ENCODE measurements around the gene CERCAM.

Gene CERCAM

DNA sequence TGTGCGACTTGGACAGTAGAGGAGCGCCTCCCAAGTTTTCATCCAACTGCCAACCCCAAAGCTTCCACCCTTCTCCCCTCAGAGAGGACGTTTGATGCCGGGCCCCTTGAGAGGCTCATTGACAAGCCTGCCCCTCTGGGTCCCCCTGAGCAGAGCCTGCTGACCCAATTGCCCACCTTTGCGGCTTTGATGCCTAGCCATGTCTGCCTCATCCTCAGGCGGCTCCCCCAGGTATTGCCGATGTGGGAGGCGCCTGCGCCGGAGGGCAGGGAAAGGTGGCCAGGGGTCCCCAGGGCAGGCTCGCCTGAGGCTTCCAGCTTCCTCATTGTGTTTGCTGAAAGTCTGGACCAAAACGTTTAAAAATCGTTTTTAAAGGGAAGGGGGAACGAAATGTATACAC is 36.5 kb downstream of the CERCAM start:
- peak; percentile 78 for DNase-seq

- DNase-seq: no peak
Measured at GRCh38 chr9:128459011-128459410, 38.4 kb downstream of the CERCAM start.

DNA sequence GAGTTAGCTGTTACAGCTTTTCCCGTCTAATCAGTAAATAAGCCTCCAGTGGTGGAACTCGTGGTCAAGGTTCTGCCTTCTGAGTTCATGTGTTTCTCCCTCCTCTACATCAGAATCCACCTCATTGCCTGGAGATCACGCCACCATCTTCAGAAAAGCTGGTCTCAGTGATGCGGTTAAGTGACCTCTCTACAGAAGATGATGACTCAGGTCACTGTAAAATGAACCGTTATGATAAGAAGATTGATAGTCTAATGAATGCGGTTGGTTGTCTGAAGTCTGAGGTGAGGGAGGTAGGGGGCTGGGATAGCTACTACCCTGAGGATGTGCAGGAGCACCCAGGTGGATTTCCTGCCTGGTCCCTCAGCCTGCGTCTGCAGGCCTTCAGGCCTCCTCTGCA is 48.4 kb downstream of the CERCAM start:
- no peak for DNase-seq

DNA sequence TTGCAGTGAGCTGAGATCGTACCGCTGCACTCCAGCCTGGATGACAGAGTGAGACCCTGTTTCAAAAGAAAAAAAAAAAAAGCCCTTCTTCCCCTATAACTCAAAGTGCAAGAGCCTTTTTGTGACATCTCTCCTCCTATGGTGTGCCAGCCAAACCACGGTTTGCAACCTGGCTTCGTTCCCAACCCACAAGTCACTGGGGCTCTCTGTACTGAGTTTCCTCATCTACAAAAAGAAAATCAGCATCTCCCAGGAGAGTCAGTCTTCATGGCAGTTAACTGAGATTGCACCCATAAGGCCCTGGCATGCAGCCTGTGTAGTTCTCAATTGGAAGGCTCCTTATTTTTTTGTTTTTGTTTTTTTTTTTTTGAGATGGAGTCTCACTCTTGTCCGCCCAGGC is 49.9 kb downstream of the CERCAM start:
- no peak for DNase-seq

DNA sequence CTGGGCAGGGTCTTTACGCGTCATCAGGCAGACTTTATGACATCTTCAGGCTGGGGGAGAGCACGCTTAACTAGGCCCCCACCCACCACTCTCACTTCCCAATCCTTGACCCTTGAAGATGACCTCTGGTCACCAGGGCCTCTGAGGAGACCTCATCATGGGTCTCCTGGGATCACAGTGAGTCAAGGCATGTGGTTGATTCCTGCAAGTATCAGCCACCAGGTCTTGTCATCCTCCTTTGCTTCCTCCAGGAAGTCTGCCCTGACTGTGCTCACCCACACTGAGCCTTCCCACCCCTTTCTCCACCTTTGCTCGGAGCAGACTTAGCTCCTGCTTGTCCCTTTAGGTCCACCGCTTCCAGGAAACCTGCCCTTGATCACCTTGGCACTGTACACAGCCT is 52.4 kb downstream of the CERCAM start:
- no peak for DNase-seq

DNA sequence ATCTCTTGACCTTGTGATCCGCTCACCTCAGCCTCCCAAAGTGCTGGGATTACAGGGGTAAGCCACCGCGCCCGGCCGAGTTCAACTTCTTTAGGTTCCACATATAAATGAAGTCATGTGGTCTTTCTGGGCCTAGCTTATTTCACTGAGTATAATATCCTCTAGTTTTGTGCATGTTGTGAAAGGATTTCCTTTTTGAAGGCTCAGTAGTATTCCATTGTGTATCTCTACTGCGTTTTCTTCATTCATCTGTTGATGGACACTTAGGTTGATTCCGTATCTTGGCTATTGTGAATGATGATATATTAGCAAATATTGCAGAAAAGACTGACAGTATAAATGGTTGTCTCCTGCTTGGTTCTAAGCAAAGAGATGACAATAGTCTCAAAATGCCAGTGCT is 55.2 kb downstream of the CERCAM start:
- no peak for DNase-seq

- DNase-seq: peak; percentile 70
Measured at GRCh38 chr9:128479262-128479661, 58.6 kb downstream of the CERCAM start.

DNA sequence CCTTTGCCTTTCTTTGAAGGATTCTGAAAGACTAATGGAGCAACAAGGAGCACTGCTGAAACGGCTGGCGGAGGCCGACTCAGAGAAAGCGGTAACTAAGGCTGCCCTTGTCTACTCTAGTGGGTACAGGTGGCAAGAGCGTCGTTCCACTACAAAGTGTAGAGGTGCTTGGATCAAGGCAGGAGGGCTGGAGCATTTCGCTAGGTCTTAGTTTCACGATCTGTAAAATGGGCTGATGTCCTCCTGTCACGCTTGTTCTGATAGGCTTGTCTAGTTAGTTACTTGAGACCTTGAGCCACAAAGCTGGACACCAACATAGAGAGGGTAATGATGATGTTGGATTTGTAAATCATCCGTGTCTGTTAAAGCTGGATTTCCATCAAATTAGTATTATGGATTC is 60.9 kb downstream of the CERCAM start:
- DNase-seq: no peak

- no peak for DNase-seq
Measured at GRCh38 chr9:128482186-128482585, 61.5 kb downstream of the CERCAM start.

GRCh38 chr9:128484686-128485413 is 64.2 kb downstream of the CERCAM start:
- no peak for DNase-seq

DNA sequence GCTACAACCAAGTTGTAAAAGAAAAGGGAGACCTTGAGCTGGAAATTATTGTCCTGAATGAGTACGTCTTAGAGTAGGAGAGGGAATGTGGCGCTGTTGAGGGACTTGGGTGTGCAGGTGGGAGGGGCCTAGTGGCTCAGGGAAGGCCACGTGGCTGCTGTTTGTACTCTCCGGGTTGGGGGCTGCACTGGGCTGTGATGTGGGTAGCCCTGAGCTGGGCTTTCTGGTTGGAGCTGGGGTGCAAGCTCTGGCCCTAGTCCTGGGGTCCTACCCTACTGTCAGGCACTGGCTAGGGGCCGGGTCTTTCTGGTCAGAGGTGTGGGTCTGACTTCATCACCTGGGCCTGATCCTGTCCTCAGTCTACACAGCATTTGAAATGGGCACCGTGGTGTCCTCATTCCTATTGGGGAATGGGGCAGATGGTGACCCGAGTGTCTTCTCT is 64.8 kb downstream of the CERCAM start:
- DNase-seq: no peak

- no peak for DNase-seq
Measured at GRCh38 chr9:128486201-128486600, 65.5 kb downstream of the CERCAM start.
